HG03139 (cell line): ENCODE measurements around the gene DENND1A.

ENCODE experiments used
- ATAC-seq: cut with Tn5 transposase; IDR thresholded peaks from one replicate; pipeline ENCODE4 v1.9.1; 2021; ENCODE audit not compliant: unreplicated experiment

DENND1A gene

DNA sequence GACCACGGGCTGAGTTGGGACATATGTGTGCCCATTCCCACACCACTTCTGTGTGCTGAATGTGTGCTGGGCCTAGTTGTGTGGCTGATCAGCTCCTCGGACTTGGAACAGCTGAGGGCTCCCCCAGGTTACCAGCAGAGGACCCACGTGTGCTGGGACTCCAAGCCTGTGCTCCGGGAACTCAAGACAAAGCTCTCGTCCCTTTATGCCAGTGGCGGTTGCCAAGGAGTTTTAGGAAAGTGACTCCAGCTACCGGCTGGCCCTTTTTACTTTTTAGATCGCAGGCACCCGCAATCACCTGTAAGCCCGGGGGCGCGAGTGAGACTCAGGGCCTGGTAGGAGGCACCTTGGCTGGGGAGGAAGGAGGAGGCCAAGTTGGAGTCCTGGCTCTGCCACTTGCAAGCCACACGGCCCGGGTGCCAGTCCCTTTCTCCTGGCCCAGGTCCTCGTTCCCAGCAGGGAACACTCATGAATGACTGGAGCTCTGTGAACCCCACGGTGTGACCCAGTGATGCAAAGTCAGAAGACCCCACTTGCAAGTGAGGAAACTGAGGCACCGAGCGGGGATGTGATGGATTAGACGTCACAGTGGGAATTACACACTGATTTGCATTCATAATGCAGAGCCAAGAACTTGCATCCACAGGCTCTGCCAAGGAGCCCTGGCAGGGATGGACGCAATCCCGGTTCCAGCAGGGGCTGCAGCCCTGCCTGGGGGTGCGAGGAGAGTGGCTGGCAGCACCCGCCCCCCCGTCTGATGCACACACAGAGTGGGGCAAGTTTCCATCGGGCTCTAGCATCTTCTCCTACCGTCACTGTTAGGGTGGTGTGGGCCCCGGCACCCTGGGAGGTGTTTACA, 547.0 kb downstream of the DENND1A start:
- no peak for ATAC-seq

DNA sequence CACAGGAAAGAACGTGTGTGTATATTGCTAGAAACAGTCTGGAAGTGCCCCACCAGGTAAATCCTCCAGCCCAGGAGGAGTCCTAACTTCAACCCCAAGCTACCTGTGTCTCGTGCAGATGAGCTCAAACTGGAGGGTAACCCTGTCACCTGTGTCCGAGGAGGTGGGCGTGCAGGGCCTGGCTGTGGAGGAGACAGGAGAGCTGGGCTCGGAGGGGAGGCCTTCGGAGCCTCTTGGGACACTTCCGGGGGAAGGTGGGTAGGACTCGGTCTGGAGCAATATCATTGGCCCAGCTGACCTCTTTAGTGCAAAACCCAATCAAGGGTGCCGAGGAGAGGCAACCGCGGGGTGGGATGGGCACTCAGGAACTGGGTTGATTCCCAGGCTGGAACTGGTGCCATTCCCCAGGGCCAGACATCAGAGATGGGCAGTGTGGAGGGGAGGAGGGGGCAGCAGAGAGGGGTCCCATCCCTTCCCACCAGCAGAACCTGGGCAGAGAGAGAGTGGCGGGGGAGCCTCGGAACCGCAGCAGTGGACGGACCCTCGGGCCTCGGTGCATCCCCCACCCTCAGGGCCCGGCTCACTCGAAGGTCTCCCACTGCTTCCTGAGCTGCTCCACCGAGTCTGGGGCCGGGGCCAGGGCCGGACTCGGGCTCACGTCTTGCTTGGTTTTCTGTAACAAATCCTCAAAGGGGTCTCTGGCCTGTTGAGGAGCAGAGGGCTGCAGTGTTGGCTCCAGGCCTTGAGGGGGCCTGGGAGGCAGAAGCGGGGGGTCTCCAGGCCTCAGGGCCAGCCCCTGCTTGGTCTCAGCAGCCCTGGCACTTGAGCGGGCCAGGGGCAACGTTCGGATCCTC, 548.8 kb downstream of the DENND1A start:
- no peak for ATAC-seq

DNA sequence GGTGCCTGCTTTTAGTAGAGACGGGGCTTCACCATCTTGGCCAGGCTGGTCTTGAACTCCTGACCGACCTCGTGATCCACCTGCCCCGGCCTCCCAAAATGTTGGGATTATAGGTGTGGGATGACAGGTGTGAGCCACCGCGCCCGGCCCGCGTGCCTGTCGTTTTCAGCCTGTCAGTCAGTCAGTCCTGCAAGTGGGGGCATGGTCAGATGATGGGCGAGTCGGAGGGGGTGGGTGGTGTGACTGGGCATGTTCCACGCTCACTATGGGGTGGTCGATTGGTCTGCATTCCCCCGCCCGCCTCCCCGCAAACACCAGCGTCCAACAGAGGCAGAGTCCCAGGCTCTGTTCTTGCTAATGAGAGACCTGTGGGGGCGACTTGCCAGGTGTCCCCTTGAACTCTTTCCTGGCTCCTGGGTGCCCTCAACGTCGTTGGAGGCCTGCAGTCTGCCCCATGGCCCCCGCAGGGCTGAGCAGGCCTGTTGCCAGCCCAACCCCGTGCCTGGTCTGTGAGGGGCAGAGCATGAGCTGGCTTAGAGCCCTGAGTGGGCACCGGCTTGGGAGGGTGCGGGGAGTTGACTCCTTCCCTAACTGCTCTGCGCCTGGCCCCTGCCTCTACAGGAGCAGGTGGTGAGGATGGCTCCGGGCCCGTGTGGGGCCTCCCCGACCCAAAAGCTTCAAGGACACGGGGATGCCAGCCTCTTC, 550.8 kb downstream of the DENND1A start:
- ATAC-seq = no peak

DNA sequence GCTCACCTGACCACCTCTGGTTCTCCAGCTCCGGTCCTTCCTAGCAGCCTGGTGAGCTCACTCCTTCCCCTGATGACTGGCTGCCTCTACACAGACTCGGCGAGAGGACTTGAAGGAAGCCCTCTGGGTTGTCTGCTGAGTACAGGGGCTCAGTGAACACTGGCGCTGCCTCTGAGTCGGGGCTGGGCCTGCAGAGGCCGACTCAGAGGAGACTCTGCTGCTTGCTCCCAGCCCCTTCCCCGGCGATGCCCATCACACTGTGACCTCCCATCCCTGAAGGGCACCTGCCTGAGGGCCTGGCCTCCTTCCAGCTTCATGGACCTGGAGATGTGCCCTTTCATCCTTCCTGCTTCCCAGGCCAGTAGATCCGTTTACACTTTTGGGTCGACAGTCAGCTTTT, 551.9 kb downstream of the DENND1A start:
- ATAC-seq = no peak

DNA sequence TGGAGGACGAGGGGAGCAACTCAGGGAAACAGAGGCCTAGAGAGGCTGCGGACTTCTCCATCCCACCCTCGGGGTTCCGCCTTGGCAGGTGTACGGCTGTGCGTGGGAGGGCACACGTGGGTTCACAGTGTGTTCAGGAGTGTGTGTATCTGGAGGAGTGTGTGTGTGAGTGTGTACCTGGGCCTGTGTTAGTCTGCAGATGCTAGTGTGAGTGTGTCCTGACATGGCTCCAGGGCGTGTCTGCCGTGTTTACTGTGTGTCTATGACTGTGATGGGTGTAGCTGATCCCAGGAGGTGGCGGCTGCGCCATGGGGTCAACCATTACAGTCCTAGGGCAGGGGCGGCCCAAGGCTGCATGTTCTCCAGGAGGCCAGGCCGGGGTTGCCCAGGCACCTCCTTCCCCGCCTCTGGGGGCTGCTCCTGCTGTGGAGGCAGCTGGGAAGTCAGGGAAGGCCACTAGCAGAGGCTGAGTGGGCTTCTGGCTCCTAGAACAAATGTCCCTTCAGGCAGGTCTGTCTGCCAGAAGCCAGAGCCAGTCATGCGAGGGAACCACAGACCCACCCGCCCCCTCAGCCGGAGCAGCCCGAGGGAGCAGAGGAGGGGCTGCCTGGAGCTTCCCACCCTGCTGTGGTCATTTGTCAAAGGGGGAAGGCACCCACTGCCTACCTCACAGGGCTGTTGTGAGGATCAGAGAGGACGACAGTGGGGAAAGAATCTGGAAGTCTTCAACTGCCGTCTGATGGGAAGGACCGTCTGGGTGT, 552.5 kb downstream of the DENND1A start:
- no peak for ATAC-seq

DNA sequence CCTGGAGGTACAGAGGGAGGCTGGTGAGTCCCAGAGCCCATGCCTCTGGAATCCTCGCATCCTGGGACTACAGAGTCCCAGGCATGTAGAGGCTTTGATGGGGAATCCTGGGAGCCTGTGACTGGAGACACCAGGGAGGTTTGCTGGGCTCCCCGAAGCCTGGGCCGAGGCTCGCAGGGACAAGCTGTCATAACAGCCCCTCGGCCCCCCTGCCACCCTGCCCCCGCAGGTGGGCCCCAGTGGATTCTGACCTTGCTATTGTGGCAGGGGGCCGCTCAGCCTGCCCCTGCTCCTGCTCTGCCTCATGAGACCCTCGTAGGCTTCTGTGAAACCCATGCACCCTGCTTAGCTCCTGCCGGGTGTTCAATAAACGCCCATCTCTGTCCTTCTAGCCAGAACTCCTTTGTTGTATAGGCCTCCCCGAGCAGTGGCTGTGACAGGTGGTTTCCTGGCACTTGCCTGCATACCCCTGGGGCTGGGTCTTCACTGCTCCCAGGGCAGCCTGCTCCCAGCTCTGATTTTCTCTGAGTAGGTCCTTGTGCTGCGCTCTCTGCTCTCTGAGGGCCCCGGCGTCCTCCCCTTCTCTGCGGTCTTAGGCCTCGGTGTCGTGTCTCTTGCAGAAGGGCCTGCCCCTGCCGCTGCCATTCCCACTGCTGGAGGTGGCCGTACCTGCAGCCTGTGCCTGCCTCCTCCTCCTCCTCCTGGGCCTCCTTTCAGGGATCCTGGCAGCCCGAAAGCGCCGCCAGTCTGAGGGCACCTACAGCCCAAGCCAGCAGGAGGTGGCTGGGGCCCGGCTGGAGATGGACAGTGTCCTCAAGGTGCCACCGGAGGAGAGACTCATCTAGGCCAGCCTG, 553.5 kb downstream of the DENND1A start:
- ATAC-seq = no peak

DNA sequence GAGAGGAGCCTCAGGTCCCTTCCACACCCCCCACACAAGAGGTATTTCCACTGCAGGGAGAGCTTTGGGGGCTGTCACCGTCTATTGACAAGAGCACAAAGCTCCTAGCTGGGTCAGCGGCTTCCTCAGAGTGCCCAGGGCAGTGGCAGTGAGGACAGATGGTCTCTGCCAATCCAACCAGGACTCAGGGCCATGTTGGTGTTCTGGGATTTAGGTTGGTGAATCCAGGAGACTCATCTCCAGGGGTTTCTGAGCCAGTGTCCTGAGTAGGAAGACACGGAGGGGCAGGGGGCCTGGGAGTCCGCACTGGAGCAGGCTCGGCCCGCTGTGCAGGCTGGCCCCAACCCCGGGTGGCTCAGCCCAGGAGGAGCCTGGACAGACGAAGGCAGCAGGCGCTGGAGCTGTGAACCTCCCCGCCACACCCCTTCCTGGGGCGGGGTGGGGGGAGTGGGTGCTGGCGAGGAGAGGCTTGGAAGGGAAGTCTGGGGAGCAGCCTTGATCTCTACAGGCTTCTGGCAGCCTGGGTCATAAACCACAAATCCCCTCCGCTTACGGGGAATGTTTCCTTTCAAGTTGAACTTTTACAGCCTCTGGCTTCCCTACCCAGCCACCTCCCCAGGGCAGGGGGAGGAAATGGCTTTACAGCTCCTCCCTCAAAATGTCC, 554.3 kb downstream of the DENND1A start:
- ATAC-seq = no peak

DNA sequence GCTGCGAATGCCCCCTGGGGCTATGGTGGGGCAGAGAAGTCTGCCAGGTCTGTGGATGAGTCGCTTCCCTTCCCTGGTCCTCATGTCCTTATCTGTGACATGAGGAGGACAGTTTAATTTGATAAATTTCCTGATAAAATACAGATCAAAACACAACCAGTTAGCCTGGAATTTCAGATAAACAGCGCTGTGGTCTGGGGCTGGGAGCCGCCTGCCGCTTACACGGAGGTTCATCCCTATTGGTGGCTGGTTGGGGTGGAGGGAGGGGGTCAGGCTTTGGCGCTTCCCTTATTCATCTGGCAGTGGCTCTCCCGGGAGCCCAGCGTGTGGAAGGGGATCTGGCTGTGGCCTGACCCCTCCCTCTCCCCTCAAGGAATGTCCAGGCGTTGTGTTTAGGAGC, 556.0 kb downstream of the DENND1A start:
- ATAC-seq = no peak

DNA sequence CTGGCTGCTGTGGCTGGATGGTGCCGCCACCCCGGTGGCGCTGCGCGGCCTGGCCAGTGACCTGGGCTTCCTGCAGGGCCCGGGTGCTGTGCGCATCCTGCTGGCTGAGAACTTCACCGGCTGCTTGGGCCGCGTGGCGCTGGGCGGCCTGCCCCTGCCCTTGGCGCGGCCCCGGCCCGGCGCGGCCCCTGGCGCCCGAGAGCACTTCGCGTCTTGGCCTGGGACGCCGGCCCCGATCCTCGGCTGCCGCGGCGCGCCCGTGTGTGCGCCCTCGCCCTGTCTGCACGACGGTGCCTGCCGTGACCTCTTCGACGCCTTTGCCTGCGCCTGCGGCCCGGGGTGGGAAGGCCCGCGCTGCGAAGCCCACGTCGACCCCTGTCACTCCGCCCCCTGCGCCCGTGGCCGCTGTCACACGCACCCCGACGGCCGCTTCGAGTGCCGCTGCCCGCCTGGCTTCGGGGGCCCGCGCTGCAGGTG, 556.4 kb downstream of the DENND1A start:
- ATAC-seq = no peak

DNA sequence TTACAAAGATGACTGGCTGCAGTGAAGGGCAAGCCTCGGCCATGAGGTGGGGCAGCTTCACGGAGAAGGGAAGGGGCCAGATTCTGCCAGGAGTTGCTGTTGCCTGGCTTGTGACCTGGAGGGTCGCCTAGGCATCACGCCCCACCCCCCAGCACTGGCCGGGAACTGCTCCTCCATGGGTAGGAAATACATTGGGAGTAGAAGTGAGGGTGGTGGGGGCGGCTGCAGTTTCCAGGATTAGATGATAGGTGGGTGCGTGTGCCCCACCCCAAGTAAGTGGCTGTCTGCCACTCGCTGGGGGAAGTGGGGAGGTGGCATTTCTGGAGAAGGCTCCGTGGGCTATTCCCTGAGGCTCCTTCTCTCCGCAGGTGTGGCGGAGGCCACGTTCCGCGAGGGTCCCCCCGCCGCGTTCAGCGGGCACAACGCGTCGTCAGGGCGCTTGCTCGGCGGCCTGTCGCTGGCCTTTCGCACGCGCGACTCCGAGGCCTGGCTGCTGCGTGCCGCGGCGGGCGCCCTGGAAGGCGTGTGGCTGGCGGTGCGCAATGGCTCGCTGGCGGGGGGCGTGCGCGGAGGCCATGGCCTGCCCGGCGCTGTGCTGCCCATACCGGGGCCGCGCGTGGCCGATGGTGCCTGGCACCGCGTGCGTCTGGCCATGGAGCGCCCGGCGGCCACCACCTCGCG, 557.0 kb downstream of the DENND1A start:
- no peak for ATAC-seq

DNA sequence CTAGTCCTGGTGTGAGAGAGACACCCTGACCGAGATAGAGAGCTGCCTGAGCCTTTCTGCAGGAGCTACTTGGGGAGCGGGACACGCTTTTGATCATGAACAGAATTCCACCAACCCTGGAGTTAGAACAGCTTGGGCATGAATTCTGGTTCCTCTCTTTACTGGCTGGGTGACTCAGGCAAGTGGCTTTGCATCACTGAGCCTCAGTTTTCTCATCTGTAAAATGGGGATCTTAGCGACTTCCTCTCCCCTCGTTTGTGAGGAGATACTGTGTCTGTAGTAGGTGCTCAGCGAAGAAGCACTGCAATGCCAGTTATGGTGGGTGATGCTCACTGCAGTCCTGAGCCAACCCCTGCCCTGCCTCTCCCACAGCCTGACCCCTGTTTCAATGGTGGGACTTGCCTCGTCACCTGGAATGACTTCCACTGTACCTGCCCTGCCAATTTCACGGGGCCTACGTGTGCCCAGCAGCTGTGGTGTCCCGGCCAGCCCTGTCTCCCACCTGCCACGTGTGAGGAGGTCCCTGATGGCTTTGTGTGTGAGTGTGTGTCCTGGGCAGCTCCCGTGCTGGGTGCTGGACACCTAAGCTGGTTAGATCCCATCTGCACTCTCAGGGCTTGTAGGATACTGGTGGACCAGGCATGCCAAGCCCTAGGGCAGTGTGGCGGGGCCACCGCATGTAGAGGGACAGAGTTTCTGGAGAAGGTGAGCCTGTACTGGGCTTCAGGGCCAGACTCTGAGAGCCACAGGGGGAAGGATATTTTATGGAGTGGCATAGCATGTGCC, 557.9 kb downstream of the DENND1A start:
- no peak for ATAC-seq

DNA sequence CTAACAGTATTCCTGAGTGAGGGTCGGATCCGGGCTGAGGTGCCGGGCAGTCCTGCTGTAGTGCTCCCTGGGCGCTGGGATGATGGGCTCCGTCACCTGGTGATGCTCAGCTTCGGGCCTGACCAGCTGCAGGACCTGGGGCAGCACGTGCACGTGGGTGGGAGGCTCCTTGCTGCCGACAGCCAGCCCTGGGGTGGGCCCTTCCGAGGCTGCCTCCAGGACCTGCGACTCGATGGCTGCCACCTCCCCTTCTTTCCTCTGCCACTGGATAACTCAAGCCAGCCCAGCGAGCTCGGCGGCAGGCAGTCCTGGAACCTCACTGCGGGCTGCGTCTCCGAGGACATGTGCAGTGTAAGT, 558.7 kb downstream of the DENND1A start:
- ATAC-seq = no peak

DNA sequence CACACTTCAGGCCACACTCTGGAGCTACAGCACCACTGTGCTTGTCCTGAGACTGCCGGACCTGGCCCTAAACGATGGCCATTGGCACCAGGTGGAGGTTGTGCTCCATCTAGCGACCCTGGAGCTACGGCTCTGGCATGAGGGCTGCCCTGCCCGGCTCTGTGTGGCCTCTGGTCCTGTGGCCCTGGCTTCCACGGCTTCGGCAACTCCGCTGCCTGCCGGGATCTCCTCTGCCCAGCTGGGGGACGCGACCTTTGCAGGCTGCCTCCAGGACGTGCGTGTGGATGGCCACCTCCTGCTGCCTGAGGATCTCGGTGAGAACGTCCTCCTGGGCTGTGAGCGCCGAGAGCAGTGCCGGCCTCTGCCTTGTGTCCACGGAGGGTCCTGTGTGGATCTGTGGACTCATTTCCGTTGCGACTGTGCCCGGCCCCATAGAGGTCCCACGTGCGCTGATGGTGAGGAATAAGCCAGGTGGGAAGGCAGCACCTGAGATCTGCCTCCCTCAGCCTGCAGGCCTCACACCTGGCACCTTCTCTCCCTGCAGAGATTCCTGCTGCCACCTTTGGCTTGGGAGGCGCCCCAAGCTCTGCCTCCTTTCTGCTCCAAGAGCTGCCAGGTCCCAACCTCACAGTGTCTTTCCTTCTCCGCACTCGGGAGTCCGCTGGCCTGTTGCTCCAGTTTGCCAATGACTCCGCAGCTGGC, 559.2 kb downstream of the DENND1A start:
- ATAC-seq = no peak

DNA sequence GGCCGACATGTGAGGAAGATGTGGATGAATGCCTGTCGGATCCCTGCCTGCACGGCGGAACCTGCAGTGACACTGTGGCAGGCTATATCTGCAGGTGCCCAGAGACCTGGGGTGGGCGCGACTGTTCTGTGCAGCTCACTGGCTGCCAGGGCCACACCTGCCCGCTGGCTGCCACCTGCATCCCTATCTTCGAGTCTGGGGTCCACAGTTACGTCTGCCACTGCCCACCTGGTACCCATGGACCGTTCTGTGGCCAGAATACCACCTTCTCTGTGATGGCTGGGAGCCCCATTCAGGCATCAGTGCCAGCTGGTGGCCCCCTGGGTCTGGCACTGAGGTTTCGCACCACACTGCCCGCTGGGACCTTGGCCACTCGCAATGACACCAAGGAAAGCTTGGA, 559.8 kb downstream of the DENND1A start:
- ATAC-seq = no peak

DNA sequence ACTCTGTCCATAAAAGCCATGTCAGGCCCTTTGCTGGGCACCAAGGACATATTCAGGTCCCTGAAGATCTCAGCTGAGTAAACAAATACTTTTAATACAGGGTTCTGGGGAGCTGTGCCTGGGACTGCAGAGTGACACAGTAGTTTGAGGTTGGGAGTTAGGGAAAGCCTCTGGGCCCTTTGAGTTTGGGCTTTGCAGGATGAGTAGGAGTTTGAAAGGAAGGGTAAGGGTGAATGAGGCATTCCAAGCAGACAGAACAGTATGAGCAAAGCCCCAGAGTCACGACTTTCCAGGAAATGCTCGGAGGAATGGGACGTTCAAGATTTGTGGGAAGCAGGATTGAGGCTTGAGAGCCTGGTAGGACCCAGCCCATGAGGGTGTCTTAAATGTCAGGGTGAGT, 560.6 kb downstream of the DENND1A start:
- ATAC-seq = no peak

DNA sequence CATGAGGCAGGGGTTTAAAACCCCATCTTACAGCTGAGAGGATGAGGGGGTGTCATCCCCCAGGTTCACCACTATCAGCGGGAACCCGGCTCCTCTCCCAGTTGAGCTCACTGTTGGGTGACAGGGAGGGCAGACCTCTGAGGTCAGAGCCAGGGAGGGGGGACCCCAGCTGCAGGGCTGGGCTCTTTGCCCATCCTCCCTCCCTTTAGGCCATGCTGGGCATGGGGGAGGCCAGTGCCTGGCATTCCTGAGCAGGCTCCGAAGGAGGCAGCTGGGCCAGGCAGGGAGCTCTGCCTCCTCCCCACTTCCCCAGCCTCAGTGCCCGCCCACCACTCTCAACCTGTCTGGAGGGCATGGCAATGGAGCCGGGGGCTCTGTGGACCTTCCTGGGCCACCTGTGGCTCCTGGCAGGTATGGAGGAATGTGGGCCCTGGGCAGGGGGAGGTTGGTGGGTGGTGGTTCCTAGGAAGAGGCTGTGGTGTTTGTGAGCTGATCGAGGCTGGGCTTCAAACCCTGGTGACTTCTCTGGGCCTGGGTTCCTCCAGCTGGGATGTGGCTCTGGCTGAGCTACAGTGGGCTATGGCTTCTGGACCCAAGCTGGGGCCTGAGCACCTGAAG, 561.3 kb downstream of the DENND1A start:
- no peak for ATAC-seq

DNA sequence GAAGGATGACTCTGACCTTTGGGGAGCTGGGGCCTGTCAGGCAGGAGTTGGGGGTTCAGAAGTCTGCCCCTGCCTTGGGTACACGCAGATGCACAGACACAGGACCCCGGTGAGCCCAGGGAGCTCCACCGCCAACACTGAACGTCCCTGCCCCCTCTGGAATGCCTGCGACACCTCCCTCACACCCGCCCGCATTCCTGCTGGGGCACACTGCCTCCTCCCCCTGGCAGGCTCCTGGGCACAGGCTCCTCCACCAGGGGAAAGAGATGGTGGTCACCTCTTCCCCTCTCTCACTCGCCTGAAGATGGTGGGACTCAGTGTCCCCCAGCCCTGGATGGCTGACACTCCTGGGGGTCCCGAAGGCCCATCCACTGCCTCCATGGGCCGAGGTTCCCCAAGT, 561.9 kb downstream of the DENND1A start:
- ATAC-seq = no peak
